ENCODE data around the gene MORF4L1. TPM values are rescaled to one million over a fixed set of nuclear protein-coding genes. Genes with fewer than 3 reads are reported as not detected.
"Not testable (repeated sequence)": the region's sequence is repeated elsewhere in the genome, so short reads cannot be mapped to it uniquely, and the experiment has no call there.

The MORF4L1 gene
- total RNA-seq, 1 experiment from 2014 or later, result 463 TPM

GRCh38 chr15:78850941-78851755, 21.5 kb upstream of the MORF4L1 start:
- Histone ChIP-seq H3K36me3 (no peaks in the 10 kb centered on the region), H3K9me3 (no peaks in the 10 kb centered on the region), H3K4me3 (no peak overlapping the region), H3K27me3 (no peaks in the 10 kb centered on the region)
- no peak for DNase-seq

DNA sequence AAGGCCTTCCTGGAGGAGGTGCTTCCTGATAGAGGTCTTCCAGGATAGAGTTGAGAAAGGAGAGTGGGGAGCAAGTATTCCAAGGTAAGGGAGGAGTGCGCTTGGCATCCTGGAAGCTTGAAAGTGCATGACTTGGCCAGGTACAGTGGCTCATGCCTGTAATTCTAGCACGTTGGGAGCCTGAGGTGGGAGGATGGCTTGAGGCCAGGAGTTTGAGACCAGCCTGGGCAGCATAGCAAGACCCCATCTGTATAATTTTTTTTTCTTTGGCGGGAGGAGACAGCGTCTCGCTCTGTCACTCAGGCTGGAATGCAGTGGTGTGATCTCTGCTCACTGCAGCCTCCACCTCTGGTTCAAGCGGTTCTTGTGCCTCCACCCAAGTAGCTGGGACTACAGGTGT, 19.2 kb upstream of the MORF4L1 start:
- Histone ChIP-seq H3K9me3 (no peaks in the 10 kb centered on the region), H3K27me3 (no peaks in the 10 kb centered on the region), H3K4me3 (no peak overlapping the region), H3K36me3 (no peaks in the 10 kb centered on the region)
- no peak for DNase-seq

DNA sequence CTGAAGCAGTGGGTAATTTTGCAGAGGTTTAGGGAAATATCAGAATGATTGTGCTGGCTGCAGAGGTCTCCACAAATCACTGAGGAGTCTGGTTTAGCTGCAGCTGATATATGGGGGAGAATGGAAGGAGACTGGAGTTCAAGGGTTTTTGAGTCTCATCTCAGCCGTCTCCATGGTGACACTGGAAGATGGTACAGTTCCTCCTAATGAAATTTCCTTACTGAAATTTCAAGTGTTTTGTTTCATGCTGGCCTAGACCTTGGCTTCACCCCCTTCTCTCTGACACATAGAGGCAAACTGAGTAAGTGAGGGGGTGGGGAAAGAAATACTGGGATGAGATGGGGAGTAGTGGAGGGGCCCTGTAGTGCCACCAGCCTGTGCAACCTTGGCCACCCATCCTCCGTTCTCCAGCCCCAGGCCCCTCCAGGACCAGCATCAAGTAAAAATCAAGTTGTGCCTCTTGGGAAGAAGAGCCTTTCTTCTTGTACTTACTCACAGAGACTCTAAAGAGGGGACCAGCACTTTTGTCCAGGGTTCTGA, 17.8 kb upstream of the MORF4L1 start:
- DNase-seq, result no peak
- Histone ChIP-seq H3K9me3 (no peaks in the 10 kb centered on the region), H3K27me3 (no peaks in the 10 kb centered on the region), H3K36me3 (no peaks in the 10 kb centered on the region), H3K4me3 (no peak overlapping the region)

DNA sequence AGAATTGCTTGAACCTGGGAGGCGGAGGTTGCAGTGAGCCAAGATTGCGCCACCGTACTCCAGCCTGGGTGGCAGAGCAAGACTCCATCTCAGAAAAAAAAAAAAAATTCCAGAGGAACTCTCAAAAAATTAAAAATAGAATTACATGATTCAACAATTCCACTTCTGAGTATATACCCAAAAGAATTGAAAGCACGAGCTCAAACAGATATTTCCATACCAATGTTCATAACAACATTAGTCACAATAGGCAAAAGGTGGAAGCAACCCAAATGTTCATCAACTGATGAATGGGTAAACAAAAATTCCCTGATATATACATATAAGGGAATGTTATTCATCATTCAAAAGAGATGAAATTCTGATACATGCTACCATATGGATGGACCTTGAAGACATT, 16.9 kb upstream of the MORF4L1 start:
- H3K27me3 ChIP-seq, result no peaks in the 10 kb centered on the region
- peak; percentile 35 for DNase-seq
- H3K36me3 ChIP-seq, result no peaks in the 10 kb centered on the region
- no peaks in the 10 kb centered on the region for H3K9me3 ChIP-seq
- no peak overlapping the region for H3K4me3 ChIP-seq

DNA sequence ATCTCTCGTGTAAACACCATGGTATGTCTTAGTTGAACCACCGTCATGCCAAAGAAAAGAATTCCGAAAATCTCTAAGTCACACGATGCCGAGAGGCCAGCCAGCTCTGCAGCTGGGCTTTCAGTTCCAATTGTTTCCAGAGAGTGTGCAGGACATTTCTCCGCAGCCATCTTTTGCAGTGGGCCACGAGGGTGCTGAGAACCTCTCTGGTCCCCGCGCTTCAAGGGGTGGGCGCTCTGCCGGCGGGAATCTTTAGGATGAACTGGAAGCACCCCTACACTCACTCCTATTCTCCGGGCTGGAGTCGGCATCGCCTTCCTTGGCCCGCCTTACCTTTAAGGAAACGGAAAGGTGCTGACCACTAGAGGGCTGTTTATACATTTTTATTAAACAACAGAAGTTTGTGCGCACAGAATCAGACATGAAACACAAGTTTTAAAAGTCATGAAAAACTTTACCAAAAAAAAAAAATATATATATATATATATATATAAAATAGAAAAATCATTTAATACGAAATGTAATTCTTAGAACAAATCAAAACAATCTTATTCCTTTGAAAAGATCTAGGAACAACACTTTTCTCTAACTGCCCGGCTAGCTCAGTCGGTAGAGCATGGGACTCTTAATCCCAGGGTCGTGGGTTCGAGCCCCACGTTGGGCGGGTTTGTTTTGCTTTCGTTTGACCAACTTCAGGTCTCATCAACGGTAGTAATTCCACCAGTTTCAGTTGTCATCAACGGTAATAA, 12.5 kb upstream of the MORF4L1 start:
- peak; percentile 86 for DNase-seq

DNA sequence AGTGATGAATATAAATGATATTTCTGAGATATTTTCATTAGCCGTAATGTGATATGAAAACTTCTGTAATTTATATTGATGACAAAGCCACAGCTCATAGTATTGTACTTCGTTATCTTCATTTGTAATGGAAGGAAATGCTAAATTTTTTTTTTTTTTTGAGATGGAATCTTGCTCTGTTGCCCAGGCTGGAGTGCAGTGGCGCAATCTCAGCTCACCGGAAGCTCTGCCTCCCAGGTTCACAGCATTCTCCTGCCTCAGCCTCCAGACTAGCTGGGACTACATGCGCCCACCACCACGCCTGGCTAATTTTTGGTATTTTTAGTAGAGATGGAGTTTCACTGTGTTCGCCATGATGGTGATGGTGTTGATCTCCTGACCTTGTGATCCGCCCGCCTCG, 7.1 kb upstream of the MORF4L1 start:
- H3K27me3 ChIP-seq, H3K36me3 ChIP-seq, DNase-seq, H3K4me3 ChIP-seq, H3K9me3 ChIP-seq: not testable (repeated sequence)

More for the DNA sequence above, 12.5 kb upstream of the MORF4L1 start:
- Histone ChIP-seq H3K27me3 (no peaks in the 10 kb centered on the region), H3K9me3 (no peaks in the 10 kb centered on the region), H3K4me3 (peak overlapping the region; percentile 51), H3K36me3 (no peaks in the 10 kb centered on the region)

DNA sequence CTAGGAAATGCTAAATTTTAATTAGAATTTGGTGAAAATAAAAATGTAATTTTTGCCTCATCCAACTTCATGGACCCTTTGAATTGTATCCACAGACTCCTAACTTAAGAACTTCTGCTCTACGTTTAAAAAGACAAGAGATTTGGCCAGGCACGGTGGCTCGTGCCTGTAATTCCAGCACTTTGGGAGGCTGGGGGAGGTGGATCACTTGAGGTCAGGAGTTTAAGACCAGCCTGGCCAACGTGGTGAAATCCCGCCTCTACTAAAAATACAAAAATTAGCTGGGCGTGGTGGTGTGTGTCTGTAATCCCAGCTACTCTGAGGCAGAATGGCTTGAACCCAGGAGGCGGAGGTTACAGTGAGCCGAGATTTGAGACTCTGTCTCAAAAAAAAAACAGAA, 6.7 kb upstream of the MORF4L1 start:
- H3K36me3 ChIP-seq, H3K9me3 ChIP-seq, H3K4me3 ChIP-seq, H3K27me3 ChIP-seq, DNase-seq: not testable (repeated sequence)

DNA sequence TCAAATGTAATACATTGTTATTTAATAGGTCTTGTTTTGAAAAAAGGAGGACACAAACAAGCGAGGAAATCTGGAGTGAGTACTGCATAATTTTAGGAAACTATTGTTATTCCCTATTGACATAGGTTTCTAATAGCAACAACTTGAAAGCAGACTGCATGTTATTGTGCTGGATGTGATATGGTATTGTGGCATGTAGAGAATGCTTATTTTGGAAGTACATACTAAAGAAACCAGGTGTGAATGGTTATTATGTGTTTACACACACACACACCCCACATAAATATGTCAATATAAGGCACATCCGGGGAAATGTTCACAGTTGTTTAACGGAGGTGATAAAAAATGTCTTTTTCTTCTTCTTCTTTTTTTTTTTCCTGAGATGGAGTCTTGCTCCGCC, 5.9 kb upstream of the MORF4L1 start:
- DNase-seq, result no peak
- Histone ChIP-seq H3K4me3 (no peak overlapping the region), H3K27me3 (no peaks in the 10 kb centered on the region), H3K36me3 (no peaks in the 10 kb centered on the region), H3K9me3 (no peaks in the 10 kb centered on the region)

DNA sequence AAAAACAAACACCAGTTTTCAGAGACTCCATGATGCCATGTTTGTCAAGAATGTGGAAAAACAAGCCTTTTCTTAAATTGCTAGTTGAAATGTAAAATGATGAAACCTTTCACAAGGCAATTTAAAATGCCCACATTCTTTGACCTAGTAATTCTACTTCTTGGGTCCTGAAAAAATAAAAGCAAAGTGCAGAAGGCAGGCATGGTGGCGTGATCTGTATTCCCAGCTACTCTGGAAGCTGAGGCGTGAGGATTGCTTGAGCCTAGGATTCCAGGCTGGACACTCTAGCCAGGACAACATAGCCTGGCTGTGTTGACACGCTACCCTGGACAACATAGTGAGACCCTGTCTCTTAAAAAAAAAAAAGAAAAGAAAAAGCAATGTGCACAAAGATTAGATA, 4.3 kb upstream of the MORF4L1 start:
- no peaks in the 10 kb centered on the region for H3K27me3 ChIP-seq
- H3K9me3 ChIP-seq, result no peaks in the 10 kb centered on the region
- DNase-seq, result no peak
- no peak overlapping the region for H3K4me3 ChIP-seq
- peaks cover 5% of the 10 kb centered on the region for H3K36me3 ChIP-seq

DNA sequence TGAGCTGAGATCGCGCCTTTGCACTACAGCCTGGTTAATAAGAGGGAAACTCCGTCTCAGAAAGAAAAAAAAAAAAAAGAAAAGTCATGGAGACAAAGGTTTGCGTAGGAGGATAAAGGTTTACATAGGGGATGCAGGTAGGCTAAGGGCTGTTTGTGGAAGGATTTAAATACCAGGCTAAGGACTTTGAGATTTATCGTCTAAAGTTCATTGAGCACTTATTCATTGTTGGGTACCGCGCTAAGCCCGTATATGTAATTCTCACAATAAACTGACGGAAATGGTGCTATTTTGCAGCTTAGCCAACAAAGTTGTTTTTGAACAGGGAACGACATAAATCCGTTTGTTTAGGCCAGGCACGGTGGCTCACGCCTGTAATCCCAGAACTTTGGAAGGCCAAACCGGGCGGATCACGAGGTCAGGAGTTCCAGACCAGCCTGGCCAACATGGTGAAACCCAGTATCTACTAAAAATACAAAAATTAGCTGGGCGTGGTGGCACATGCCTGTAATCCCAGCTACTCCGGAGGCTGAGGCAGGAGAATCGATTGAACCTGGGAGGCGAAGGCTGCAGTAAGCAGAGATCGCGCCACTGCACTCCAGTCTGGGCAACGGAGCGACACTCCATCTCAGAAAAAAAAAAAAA, 1.1 kb upstream of the MORF4L1 start:
- H3K27me3 ChIP-seq, H3K9me3 ChIP-seq, H3K4me3 ChIP-seq, H3K36me3 ChIP-seq, DNase-seq: not testable (repeated sequence)

GRCh38 chr15:78872972-78873792, 492 bp downstream of the MORF4L1 start:
- Histone ChIP-seq H3K9me3 (no peaks in the 10 kb centered on the region), H3K36me3 (peaks cover 15% of the 10 kb centered on the region), H3K27me3 (no peaks in the 10 kb centered on the region), H3K4me3 (peak overlapping the region; percentile 100)
- peak; percentile 90 for DNase-seq

DNA sequence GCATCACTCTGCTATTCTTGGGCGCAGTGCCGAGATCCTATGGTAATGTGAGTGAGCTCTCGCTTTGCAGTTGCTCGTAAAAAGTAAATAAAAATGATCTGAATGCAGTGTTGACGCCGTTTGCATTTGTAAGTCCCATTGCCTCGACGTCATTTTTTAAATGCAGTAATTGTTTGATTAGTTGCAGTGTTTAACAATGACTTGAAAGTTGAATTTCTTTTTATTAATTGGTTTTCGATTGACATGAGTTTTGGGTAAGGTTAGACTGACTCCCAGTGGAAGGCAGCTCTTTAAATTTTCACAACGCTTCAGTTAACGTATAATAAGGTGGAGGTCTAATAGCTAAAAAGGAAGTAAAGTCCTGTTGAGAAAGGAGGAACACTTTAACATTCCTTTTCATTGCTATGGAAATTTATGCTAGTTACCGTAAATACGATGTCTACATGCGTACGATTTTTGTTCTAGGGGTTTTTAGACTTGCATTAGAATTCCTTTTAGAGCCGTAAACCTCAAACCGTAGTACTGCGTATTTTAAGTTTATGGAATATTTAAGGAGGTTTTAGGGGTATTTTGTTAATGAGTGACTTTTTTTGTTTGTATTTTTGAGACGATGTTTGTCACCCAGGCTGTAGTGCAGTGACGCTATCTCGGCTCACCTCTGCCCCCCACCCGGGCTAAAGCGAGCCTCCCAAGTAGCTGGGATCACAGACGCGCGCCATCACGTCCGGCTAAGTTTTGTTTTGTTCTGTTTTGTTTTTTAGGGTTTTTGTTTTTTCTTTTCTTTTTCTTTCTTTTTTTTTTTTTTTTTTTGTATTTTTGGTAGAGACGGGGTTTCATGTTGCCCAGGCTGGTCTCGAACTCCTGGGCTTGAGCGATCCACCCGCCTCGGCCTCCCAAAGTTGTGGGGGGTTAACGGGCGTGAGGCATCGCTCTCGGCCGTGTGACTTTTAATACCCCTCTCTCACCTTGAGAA, 1.4 kb downstream of the MORF4L1 start:
- Histone ChIP-seq H3K9me3 (no peaks in the 10 kb centered on the region), H3K27me3 (no peaks in the 10 kb centered on the region), H3K36me3 (peaks cover 24% of the 10 kb centered on the region), H3K4me3 (peak overlapping the region; percentile 100)
- peak; percentile 33 for DNase-seq

- peaks cover 27% of the 10 kb centered on the region for H3K36me3 ChIP-seq
- no peaks in the 10 kb centered on the region for H3K27me3 ChIP-seq
- no peaks in the 10 kb centered on the region for H3K9me3 ChIP-seq
- H3K4me3 ChIP-seq, result peak overlapping the region; percentile 100
- DNase-seq, result peak; percentile 32
Observed at GRCh38 chr15:78875107-78875914, 2.6 kb downstream of the MORF4L1 start.

DNA sequence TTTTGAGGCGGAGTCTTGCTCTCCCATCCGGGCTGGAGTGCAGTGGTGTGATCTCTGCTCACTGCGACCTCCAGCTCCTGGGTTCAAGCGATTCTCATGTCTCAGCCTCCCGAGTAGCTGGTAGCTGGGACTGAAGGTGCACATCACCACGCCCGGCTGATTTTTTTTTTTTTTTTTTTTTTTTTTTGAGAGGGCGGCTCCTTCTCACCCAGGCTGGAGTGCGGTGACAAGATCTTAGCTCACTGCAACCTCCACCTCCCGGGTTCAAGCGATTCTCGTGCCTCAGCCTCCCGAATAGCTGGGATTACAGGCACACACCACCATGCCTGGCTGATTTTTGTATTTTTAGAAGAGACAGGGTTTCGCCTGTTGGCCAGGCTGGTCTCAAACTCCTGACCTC, 4.3 kb downstream of the MORF4L1 start:
- H3K27me3 ChIP-seq, DNase-seq, H3K9me3 ChIP-seq: not testable (repeated sequence)
- Histone ChIP-seq H3K36me3 (peaks cover 41% of the 10 kb centered on the region), H3K4me3 (peak overlapping the region; percentile 100; the same call in 1 of the 2 replicates)

DNA sequence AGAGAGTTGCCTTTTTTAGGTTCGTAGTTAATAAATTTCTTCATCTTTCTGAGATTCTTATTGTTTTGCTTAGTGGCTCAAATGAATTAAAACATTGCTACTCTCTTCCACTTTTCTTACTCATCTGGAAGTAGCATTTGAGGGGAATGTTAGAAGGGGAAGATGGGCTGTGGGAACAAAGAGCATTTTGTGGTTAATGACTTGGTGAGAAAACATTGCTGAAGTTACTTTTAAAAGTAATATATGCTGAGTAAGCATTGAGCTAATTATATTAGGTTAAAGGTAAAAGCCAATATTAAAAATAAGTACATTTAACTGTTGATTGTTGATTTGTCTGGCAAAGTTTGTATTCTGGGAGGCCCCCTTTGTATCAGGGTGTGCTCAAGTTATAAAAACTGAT, 5.7 kb downstream of the MORF4L1 start:
- no peak overlapping the region for H3K4me3 ChIP-seq
- H3K36me3 ChIP-seq, result peaks cover 50% of the 10 kb centered on the region
- no peak for DNase-seq

More for the DNA sequence above, 5.7 kb downstream of the MORF4L1 start:
- Histone ChIP-seq H3K9me3 (no peaks in the 10 kb centered on the region), H3K27me3 (no peaks in the 10 kb centered on the region)
